Stomach (tissue), 4 donors: Measurements from ENCODE around the gene GDPGP1.

Source experiments
- CTCF ChIP-seq, 7 experiments: fragments of 450-650 bp in 4 of 7; fragments of 200-600 bp in 3 of 7; sonication (generic) in 3 of 7; IDR thresholded peaks; one replicate each; pipeline ENCODE4 v1.5.1; 2016 to 2019; ENCODE audit warnings: antibody characterized with exemption in 7 of 7, control low read depth in 2 of 7, mild to moderate bottlenecking in 1 of 7
- POLR2A ChIP-seq, 4 donors: fragments of 450-650 bp; IDR thresholded peaks; one replicate each; pipeline ENCODE4 v1.6.1; 2016; ENCODE audit warnings: antibody characterized with exemption in 4 of 4, control low read depth in 2 of 4, mild to moderate bottlenecking in 1 of 4, moderate library complexity in 1 of 4

- TF ChIP-seq POLR2A (IDR thresholded peaks at IDR 0.05), result no peak
- no peak for TF ChIP-seq CTCF (IDR thresholded peaks at IDR 0.05)
These were observed 9.0 kb upstream of the GDPGP1 start for GRCh38 chr15:90225047-90225446.
